HG02588 (cell line): Measurements from ENCODE around the gene RAMP2.
"Not testable (repeated sequence)": the region's sequence is repeated elsewhere in the genome, so short reads cannot be mapped to it uniquely, and the experiment has no call there.

Experiments used
- ATAC-seq: cut with Tn5 transposase; IDR thresholded peaks from one replicate; pipeline ENCODE4 v1.9.1; 2021; ENCODE audit warnings: mild to moderate bottlenecking, moderate library complexity; ENCODE audit not compliant: unreplicated experiment

The RAMP2 gene

GRCh38 chr17:42760652-42761581 is at the start of gene RAMP2:
RAMP2 (plus strand) TSS chr17:42761227; CDS start chr17:42761262, 35 bp downstream.
- ATAC-seq: no peak

- no peak for ATAC-seq
Measured at GRCh38 chr17:42720996-42721583, 39.9 kb upstream of the RAMP2 start.

- ATAC-seq: no peak
Measured at GRCh38 chr17:42723636-42724035, 37.4 kb upstream of the RAMP2 start.

- no peak for ATAC-seq
Measured at GRCh38 chr17:42725143-42725542, 35.9 kb upstream of the RAMP2 start.

GRCh38 chr17:42740699-42741098 is 20.3 kb upstream of the RAMP2 start:
- ATAC-seq: no peak

- not testable (repeated sequence) for ATAC-seq
Measured at GRCh38 chr17:42742916-42743315, 18.1 kb upstream of the RAMP2 start.

GRCh38 chr17:42743595-42744282 is 17.3 kb upstream of the RAMP2 start:
- no peak for ATAC-seq

- peak; percentile 64 for ATAC-seq
Measured at GRCh38 chr17:42744283-42744805, 16.7 kb upstream of the RAMP2 start.

- ATAC-seq: peak; percentile 77
Measured at GRCh38 chr17:42744806-42745617, 16.0 kb upstream of the RAMP2 start, which contains the start of gene EZH1. EZH1 (minus strand) TSS chr17:42745040; CDS start chr17:42728941, 16,099 bp downstream.

- no peak for ATAC-seq
Measured at GRCh38 chr17:42748202-42748907, 12.7 kb upstream of the RAMP2 start.

- ATAC-seq: no peak
Measured at GRCh38 chr17:42748908-42749798, 11.9 kb upstream of the RAMP2 start.

- no peak for ATAC-seq
Measured at GRCh38 chr17:42750739-42751344, 10.2 kb upstream of the RAMP2 start.

GRCh38 chr17:42751628-42752027 is 9.4 kb upstream of the RAMP2 start:
- ATAC-seq: no peak

- ATAC-seq: no peak
Measured at GRCh38 chr17:42754782-42755181, 6.2 kb upstream of the RAMP2 start.

GRCh38 chr17:42759982-42760651 is 910 bp upstream of the RAMP2 start:
- ATAC-seq: no peak

GRCh38 chr17:42761638-42762037 is 611 bp downstream of the RAMP2 start:
- no peak for ATAC-seq

- ATAC-seq: no peak
Measured at GRCh38 chr17:42766124-42766523, 5.1 kb downstream of the RAMP2 start.

GRCh38 chr17:42767512-42767911 is 6.5 kb downstream of the RAMP2 start:
- no peak for ATAC-seq
